IMR-90 (cell line): ENCODE measurements around the gene STAM2. TPM values are rescaled to one million over a fixed set of nuclear protein-coding genes. Genes with fewer than 3 reads are reported as not detected.
"Not testable (repeated sequence)": the region's sequence is repeated elsewhere in the genome, so short reads cannot be mapped to it uniquely, and the experiment has no call there.

Experiments used
- ATAC-seq: fragments of 200-7000 bp; cut with Tn5 transposase; 2 replicates; pipeline ENCODE4 v1.9.1; 2020; ENCODE audit warnings: low read depth, mild to moderate bottlenecking, moderate library complexity
- BruUV-seq: library from RNA; stranded (reverse); fragments of 400-500 nt; replicated peaks from 2 replicates; lab custom pipeline; 2021; lab: Mats Ljungman, UMichigan
- CTCF ChIA-PET: fragments of 300-600 bp; formaldehyde crosslinking; extraction: SDS; loops from one replicate; lab custom pipeline; 2021; ENCODE audit warnings: antibody characterized with exemption; lab: Yijun Ruan, JAX
- POLR2A ChIA-PET: fragments of 300-600 bp; sonication (Branson Sonifier 250); formaldehyde crosslinking; loops from one replicate; lab custom pipeline; 2022; ENCODE audit warnings: antibody characterized with exemption; ENCODE audit not compliant: unreplicated experiment; lab: Charles Lee
- DNase-seq: peaks from one replicate; pipeline ENCODE4 v3.0.0; 2013
- H2AFZ ChIP-seq: replicated peaks from 2 replicates; pipeline ENCODE3; 2013; ENCODE audit warnings: low read length, mild to moderate bottlenecking; ENCODE audit not compliant: poor library complexity
- H2AK5ac ChIP-seq: 2 replicates; pipeline ENCODE4 v1.6.1; 2013; ENCODE audit warnings: low read depth, low read length, inconsistent platforms
- H2AK9ac ChIP-seq: replicated peaks from 2 replicates; pipeline ENCODE3; 2013; ENCODE audit warnings: mild to moderate bottlenecking, low read depth, low read length, moderate library complexity; ENCODE audit not compliant: poor library complexity
- H2BK120ac ChIP-seq: 2 replicates; pipeline ENCODE4 v1.6.1; 2013; ENCODE audit warnings: low read depth, low read length, inconsistent platforms
- H2BK15ac ChIP-seq: 3 replicates; pipeline ENCODE4 v1.6.1; 2013; ENCODE audit warnings: low read depth, low read length, inconsistent platforms
- H2BK20ac ChIP-seq: 2 replicates; pipeline ENCODE4 v1.6.1; 2013; ENCODE audit warnings: low read depth, mild to moderate bottlenecking, inconsistent platforms, low read length, moderate library complexity
- H2BK5ac ChIP-seq: 2 replicates; pipeline ENCODE4 v1.6.1; 2013; ENCODE audit warnings: mild to moderate bottlenecking, low read depth, low read length, inconsistent platforms; ENCODE audit not compliant: poor library complexity, severe bottlenecking
- H3K14ac ChIP-seq: replicated peaks from 2 replicates; pipeline ENCODE4 v1.6.1; 2013; ENCODE audit warnings: low read depth, low read length, inconsistent platforms
- H3K18ac ChIP-seq: 2 replicates; pipeline ENCODE4 v1.6.1; 2013; ENCODE audit warnings: low read depth, low read length, control low read depth
- H3K23ac ChIP-seq: 2 replicates; pipeline ENCODE4 v1.6.1; 2013; ENCODE audit warnings: low read depth, low read length, inconsistent platforms
- H3K27ac ChIP-seq: 2 replicates; pipeline ENCODE4 v1.5.1; 2013; ENCODE audit warnings: mild to moderate bottlenecking, control low read depth, low read length; ENCODE audit not compliant: insufficient read depth
- H3K27me3 ChIP-seq: 2 replicates; pipeline ENCODE4 v1.6.1; 2013; ENCODE audit warnings: low read length; ENCODE audit not compliant: control insufficient read depth, insufficient read depth
- H3K36me3 ChIP-seq: 2 replicates; pipeline ENCODE4 v1.6.1; 2013; ENCODE audit warnings: low read length, mixed read lengths; ENCODE audit not compliant: control insufficient read depth, insufficient read depth
- H3K4ac ChIP-seq: 2 replicates; pipeline ENCODE4 v1.6.1; 2013; ENCODE audit warnings: low read depth, low read length, inconsistent platforms
- H3K4me1 ChIP-seq: 2 replicates; pipeline ENCODE4 v1.6.1; 2013; ENCODE audit warnings: low read length, mixed read lengths; ENCODE audit not compliant: control insufficient read depth, insufficient read depth
- H3K4me2 ChIP-seq: 2 replicates; pipeline ENCODE4 v1.6.1; 2013; ENCODE audit warnings: low read depth, mild to moderate bottlenecking, control low read depth, low read length, moderate library complexity
- H3K4me3 ChIP-seq: 2 replicates; pipeline ENCODE4 v1.5.1; 2013; ENCODE audit warnings: low read depth, mild to moderate bottlenecking, control low read depth, low read length, moderate library complexity; ENCODE audit not compliant: insufficient read depth
- H3K56ac ChIP-seq: 2 replicates; pipeline ENCODE4 v1.6.1; 2013; ENCODE audit warnings: low read length, inconsistent platforms; ENCODE audit not compliant: insufficient read depth; ENCODE audit errors: extremely low read depth
- H3K79me1 ChIP-seq, 2 experiments: 2 replicates each; pipeline ENCODE4 v1.6.1; 2013; ENCODE audit warnings: low read length in 2 of 2, inconsistent platforms in 1 of 2, low read depth in 1 of 2
- H3K9ac ChIP-seq: 2 replicates; pipeline ENCODE4 v1.6.1; 2013; ENCODE audit warnings: low read depth, low read length, control low read depth
- H3K9me1 ChIP-seq: 2 replicates; pipeline ENCODE4 v1.6.1; 2013; ENCODE audit warnings: low read length, inconsistent platforms; ENCODE audit not compliant: insufficient read depth
- H3K9me3 ChIP-seq: 2 replicates; pipeline ENCODE4 v1.6.1; 2013; ENCODE audit warnings: low read length; ENCODE audit not compliant: control insufficient read depth, insufficient read depth
- H4K20me1 ChIP-seq: 2 replicates; pipeline ENCODE4 v1.6.1; 2013; ENCODE audit warnings: low read length, inconsistent platforms; ENCODE audit not compliant: insufficient read depth
- H4K5ac ChIP-seq: 2 replicates; pipeline ENCODE4 v1.6.1; 2013; ENCODE audit warnings: mild to moderate bottlenecking, low read depth, low read length, control low read depth
- H4K8ac ChIP-seq, 2 experiments: 2 replicates each; pipeline ENCODE4 v1.6.1; 2013; ENCODE audit warnings: low read depth in 2 of 2, low read length in 2 of 2, control low read depth in 1 of 2, inconsistent platforms in 1 of 2
- H4K91ac ChIP-seq: 2 replicates; pipeline ENCODE4 v1.6.1; 2013; ENCODE audit warnings: low read depth, low read length, inconsistent platforms; ENCODE audit not compliant: insufficient read depth
- POLR2A ChIP-seq: IDR thresholded peaks from 2 replicates; pipeline ENCODE4 v1.6.1; 2012; ENCODE audit warnings: mild to moderate bottlenecking, low read depth, low read length
- WGBS, 2 experiments: methylation state at CpG; one replicate each; pipeline versions ENCODE4 v1.1.5 to v1.1.7; 2013; ENCODE audit warnings: missing lambda C conversion rate in 2 of 2; ENCODE audit not compliant: insufficient read length in 1 of 2; ENCODE audit errors: extremely low coverage in 2 of 2; 5-methylcytosine and 5-hydroxymethylcytosine counted together
- dilution Hi-C: fragments of 300-500 bp; cut with HindIII; formaldehyde crosslinking; loops from one replicate; pipeline ENCODE4 v1.14.3; 2018; ENCODE audit warnings: low sequenced_read_pairs; ENCODE audit not compliant: unreplicated experiment
- in situ Hi-C: fragments of 300-500 bp; cut with MboI; formaldehyde crosslinking; loops from 3 replicates; pipeline ENCODE4 v1.14.3; 2019; ENCODE audit warnings: low sequenced_read_pairs, inconsistent platforms, mixed read lengths
- intact Hi-C: fragments of 100-400 bp; cut with micrococcal nuclease; formaldehyde crosslinking; loops from 2 replicates; pipeline ENCODE4 v1.10.0; 2022
- polyA plus RNA-seq, 3 experiments: library from polyadenylated mRNA; depleted of rRNA; stranded (reverse); fragments of >200 nt; gene quantifications; 2 replicates each; pipeline ENCODE4 v1.2.3, GENCODE V29; 2012; ENCODE audit warnings: low replicate concordance in 1 of 3
- total RNA-seq: library from RNA; depleted of rRNA; stranded (reverse); fragments of >200 nt; gene quantifications from 2 replicates; pipeline ENCODE4 v1.2.3, GENCODE V29; 2012

The STAM2 gene
- total and polyA plus RNA-seq, 2 of the 4 experiments (the other 2 are of a cell fraction), result 12.5 to 29.2 TPM

DNA sequence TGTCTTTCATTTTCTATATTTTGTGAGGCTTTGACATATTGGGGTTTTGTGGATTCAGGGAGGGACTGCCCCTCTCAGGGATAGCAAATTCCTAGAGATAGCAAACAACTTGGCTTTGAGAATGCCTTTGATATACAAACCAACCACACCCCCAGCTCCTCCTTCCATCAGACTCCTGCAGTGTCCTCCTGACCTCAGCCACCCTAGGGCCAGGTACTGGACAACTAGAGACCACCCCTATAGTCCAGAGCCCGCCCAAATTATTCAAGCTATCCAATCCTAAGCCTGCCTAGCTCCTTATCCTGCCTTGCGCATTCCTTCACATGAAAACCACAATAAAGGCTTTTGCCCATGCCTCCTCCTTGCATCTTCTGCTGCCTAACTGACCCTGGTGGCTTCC is 22.9 kb upstream of the STAM2 start:
- Histone ChIP-seq H3K4me2 (no peak overlapping the region), H4K91ac (no peak overlapping the region), H2BK5ac (no peak overlapping the region), H3K14ac (no peak overlapping the region), H2BK20ac (no peak overlapping the region), H4K8ac (no peak overlapping the region), H3K79me1 (no peaks in the 10 kb centered on the region), H2BK120ac (no peak overlapping the region), H3K9ac (no peak overlapping the region), H3K4ac (no peak overlapping the region), H3K56ac (no peak overlapping the region), H2BK15ac (no peak overlapping the region), H3K27me3 (no peaks in the 10 kb centered on the region), H3K9me3 (no peaks in the 10 kb centered on the region), H3K9me1 (no peaks in the 10 kb centered on the region; the same call in 1 of the 2 replicates), H3K36me3 (no peaks in the 10 kb centered on the region), H3K4me1 (no peaks in the 10 kb centered on the region), H2AK9ac (no peak overlapping the region), H3K23ac (no peak overlapping the region), H3K4me3 (no peak overlapping the region), H2AK5ac (no peak overlapping the region), H3K27ac (no peak overlapping the region), H4K20me1 (no peaks in the 10 kb centered on the region), H2AFZ (no peak overlapping the region), H3K18ac (no peak overlapping the region), H4K5ac (no peak overlapping the region)
- intact Hi-C loops (loop anchor here (1.0 kb wide), 1 partner anchor 306 kb away; no protein-coding TSS in a partner anchor), in situ Hi-C loops (no loop called here), dilution Hi-C loops (loop anchor here (25.0 kb wide), 1 partner anchor 439 kb away; no protein-coding TSS in a partner anchor)
- BruUV-seq, result no TSS peak
- POLR2A ChIA-PET, result no interaction called here
- TF ChIP-seq POLR2A, result no peak
- CTCF ChIA-PET, result no interaction called here
- DNase-seq (no peak), ATAC-seq (no peak)
- 100% methylated on average over 1 of the region's 2 CpGs; no CpG with 5 or more reads in 1 of the 2 experiments for WGBS, 2 experiments

DNA sequence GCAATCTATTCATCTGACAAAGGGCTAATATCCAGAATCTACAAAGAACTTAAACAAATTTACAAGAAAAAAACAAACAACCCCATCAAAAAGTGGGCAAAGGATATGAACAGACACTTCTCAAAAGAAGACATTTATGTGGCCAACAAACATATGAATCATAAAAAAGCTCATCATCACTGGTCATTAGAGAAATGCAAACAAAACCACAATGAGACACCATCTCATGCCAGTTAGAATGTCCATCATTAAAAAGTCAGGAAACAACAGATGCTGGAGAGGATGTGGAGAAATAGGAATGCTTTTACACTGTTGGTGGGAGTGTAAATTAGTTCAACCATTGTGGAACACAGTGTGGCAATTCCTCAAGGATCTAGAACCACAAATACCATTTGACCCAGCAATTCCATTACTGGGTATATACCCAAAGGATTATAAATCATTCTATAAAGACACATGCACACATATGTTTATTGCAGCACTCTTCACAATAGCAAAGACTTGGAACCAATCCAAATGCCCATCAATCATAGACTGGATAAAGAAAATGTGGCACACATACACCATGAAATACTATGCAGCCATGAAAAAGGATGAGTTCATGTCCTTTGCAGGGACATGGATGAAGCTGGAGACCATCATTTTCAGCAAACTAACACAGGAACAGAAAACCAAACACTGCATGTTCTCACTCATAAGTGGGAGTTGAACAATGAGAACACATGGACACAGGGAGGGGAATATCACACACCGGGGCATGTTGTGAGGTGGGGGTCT is 22.1 kb upstream of the STAM2 start:
- H3K9me3 ChIP-seq, H3K4ac ChIP-seq, H3K18ac ChIP-seq, H2BK120ac ChIP-seq, H2AK5ac ChIP-seq, H3K4me1 ChIP-seq, H3K9me1 ChIP-seq, H2AFZ ChIP-seq, H4K5ac ChIP-seq, POLR2A ChIA-PET, H2BK15ac ChIP-seq, H3K79me1 ChIP-seq, BruUV-seq, H3K36me3 ChIP-seq, H2AK9ac ChIP-seq, H3K9ac ChIP-seq, H4K20me1 ChIP-seq, H3K56ac ChIP-seq, H2BK5ac ChIP-seq, CTCF ChIA-PET, H3K4me2 ChIP-seq, H3K23ac ChIP-seq, H2BK20ac ChIP-seq, H3K27me3 ChIP-seq, H3K27ac ChIP-seq, H3K4me3 ChIP-seq, DNase-seq, ATAC-seq, in situ Hi-C loops, H3K14ac ChIP-seq, H4K91ac ChIP-seq, H4K8ac ChIP-seq: not testable (repeated sequence)
- intact Hi-C loops (loop anchor here (1.0 kb wide), 1 partner anchor 307 kb away; no protein-coding TSS in a partner anchor), dilution Hi-C loops (loop anchor here (25.0 kb wide), 1 partner anchor 440 kb away; no protein-coding TSS in a partner anchor)
- WGBS, 2 experiments, result 100% methylated on average over 1 of the region's 1 CpG; no CpG with 5 or more reads in 1 of the 2 experiments
